SK-N-SH treated with all-trans-retinoic acid at 6 μM for 48 hours (cell line): ENCODE data around the gene PSMD12.

Experiments
- ESRRG ChIP-seq: fragments of 250-450 bp; sonication (Bioruptor Pico); IDR thresholded peaks from 2 replicates; pipeline ENCODE4 v1.6.1; 2021; ENCODE audit warnings: mild to moderate bottlenecking
- GLIS3 ChIP-seq: fragments of 250-450 bp; sonication (Bioruptor Pico); IDR thresholded peaks from 2 replicates; pipeline ENCODE4 v1.5.0; 2020; ENCODE audit warnings: mild to moderate bottlenecking, moderate library complexity
- PPARA ChIP-seq: fragments of 250-450 bp; sonication (Bioruptor Pico); IDR thresholded peaks from 2 replicates; pipeline ENCODE4 v1.5.0; 2020; ENCODE audit warnings: mild to moderate bottlenecking, borderline replicate concordance
- RARB ChIP-seq: fragments of 250-450 bp; sonication (Bioruptor Pico); IDR thresholded peaks from 2 replicates; pipeline ENCODE4 v1.8.0; 2021; ENCODE audit warnings: mild to moderate bottlenecking, moderate library complexity
- SNAI2 ChIP-seq: fragments of 250-450 bp; sonication (Bioruptor Pico); IDR thresholded peaks from 2 replicates; pipeline ENCODE4 v1.5.0; 2020; ENCODE audit warnings: mild to moderate bottlenecking, moderate library complexity
- ZNF565 ChIP-seq: fragments of 450-650 bp; formaldehyde crosslinking; conservative IDR thresholded peaks from 2 replicates; pipeline ENCODE4 v1.5.0; 2020; ENCODE audit warnings: low read depth, mild to moderate bottlenecking, moderate library complexity
- ZNF70 ChIP-seq: fragments of 450-650 bp; formaldehyde crosslinking; IDR thresholded peaks from 2 replicates; pipeline ENCODE4 v1.5.0; 2020; ENCODE audit warnings: mild to moderate bottlenecking, moderate library complexity
- ZNF8 ChIP-seq: fragments of 450-650 bp; formaldehyde crosslinking; IDR thresholded peaks from 2 replicates; pipeline ENCODE4 v1.5.0; 2020; ENCODE audit warnings: mild to moderate bottlenecking, moderate library complexity
- TF ChIP-seq, protein P1 (sequence below): fragments of 250-450 bp; sonication (Bioruptor Pico); IDR thresholded peaks from 2 replicates; pipeline ENCODE4 v1.5.0; 2020; ENCODE audit warnings: mild to moderate bottlenecking, moderate library complexity

DNA sequence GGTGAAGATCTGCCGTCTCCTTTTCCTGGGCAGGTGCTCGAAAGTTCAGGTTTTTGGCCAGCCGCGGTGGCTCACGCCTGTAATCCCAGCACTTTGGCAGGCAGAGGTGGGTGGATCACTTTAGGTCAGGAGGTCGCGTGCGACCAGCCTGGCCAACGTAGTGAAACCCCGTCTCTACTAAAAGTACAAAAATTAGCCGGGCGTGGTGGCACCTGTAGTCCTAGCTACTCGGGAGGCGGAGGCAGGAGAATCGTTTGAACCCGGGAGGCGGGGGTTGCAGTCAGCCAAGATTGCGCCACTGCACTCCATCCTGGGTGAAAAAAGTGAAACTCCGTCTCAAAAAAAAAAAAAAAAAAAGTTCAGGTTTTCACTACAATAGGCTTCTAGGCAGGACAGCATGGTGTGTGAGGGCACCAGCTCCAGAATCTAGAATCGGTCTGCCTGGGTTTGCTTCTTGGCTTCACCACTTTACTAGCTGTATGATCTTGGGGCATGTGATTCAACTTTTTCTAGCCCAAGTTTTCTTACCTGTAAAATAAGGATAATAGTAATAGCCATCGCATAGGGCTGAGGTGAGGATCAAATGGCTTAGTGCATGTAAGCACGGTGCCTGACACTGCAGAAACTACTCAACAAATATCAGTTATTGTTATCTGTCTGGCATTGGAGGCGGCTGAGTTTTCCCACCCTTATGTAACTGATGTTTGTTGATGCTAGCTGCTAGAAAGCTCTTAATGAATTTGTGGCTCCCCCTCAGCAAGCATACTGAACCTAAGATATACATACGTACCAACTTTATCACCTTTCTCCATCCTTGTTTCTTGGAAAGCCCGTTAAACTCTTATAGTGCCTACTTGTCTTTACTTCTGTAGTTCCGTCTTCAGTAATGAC is 1.3 kb downstream of the PSMD12 start:
- TF ChIP-seq PPARA (CRISPR knock-in tag) (no peak), GLIS3 (no peak), ZNF565 (no peak), ZNF70 (CRISPR knock-in tag) (no peak), SNAI2 (CRISPR knock-in tag) (no peak), ESRRG (CRISPR knock-in tag) (no peak), ZNF8 (CRISPR knock-in tag) (no peak), RARB (no peak)
- TF ChIP-seq, protein P1, sequence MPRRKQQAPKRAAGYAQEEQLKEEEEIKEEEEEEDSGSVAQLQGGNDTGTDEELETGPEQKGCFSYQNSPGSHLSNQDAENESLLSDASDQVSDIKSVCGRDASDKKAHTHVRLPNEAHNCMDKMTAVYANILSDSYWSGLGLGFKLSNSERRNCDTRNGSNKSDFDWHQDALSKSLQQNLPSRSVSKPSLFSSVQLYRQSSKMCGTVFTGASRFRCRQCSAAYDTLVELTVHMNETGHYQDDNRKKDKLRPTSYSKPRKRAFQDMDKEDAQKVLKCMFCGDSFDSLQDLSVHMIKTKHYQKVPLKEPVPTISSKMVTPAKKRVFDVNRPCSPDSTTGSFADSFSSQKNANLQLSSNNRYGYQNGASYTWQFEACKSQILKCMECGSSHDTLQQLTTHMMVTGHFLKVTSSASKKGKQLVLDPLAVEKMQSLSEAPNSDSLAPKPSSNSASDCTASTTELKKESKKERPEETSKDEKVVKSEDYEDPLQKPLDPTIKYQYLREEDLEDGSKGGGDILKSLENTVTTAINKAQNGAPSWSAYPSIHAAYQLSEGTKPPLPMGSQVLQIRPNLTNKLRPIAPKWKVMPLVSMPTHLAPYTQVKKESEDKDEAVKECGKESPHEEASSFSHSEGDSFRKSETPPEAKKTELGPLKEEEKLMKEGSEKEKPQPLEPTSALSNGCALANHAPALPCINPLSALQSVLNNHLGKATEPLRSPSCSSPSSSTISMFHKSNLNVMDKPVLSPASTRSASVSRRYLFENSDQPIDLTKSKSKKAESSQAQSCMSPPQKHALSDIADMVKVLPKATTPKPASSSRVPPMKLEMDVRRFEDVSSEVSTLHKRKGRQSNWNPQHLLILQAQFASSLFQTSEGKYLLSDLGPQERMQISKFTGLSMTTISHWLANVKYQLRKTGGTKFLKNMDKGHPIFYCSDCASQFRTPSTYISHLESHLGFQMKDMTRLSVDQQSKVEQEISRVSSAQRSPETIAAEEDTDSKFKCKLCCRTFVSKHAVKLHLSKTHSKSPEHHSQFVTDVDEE = no peak
